Pancreas (tissue), 10 donors: ENCODE results near the gene FPR2. TPM values are rescaled to one million over a fixed set of nuclear protein-coding genes. Genes with fewer than 3 reads are reported as not detected.
"Not testable (repeated sequence)": the region's sequence is repeated elsewhere in the genome, so short reads cannot be mapped to it uniquely, and the experiment has no call there.

ENCODE experiments used
- ATAC-seq, 4 donors: fragments of 200-7000 bp; cut with Tn5 transposase; one replicate each; pipeline versions ENCODE4 v1.8.0 to v1.9.1; 2020; ENCODE audit warnings: mild to moderate bottlenecking in 4 of 4, moderate library complexity in 4 of 4
- DNase-seq, 6 donors: peaks; one replicate each; pipeline ENCODE4 v3.0.0-alpha.2; 2020
- FAIRE-seq: peaks from 2 replicates; lab custom pipeline; 2012; peaks lifted over from hg19 to GRCh38; lab: Jason Lieb, UNC
- H3K27ac ChIP-seq, 4 donors: fragments of 200-600 bp; sonication (generic); 1 replicate in 3 of 4; 2 replicates in 1 of 4; pipeline versions ENCODE4 v1.5.0 to v1.8.0; 2020
- H3K27me3 ChIP-seq, 4 donors: fragments of 200-600 bp; one replicate each; pipeline ENCODE4 v1.8.0; 2021
- H3K36me3 ChIP-seq, 3 donors: fragments of 200-600 bp; sonication (generic) in 1 of 3; one replicate each; pipeline versions ENCODE4 v1.5.0 to v1.8.0; 2020 to 2021
- H3K4me1 ChIP-seq, 3 donors: fragments of 200-600 bp; one replicate each; pipeline ENCODE4 v1.8.0; 2021
- H3K4me3 ChIP-seq, 4 donors: fragments of 200-600 bp; sonication (generic) in 2 of 4; one replicate each; pipeline versions ENCODE4 v1.5.0 to v1.8.0; 2020 to 2021
- H3K9me3 ChIP-seq, 4 donors: fragments of 200-600 bp; one replicate each; pipeline ENCODE4 v1.8.0; 2021
- WGBS, 2 donors: extraction: QIAGEN DNeasy Blood & Tissue Kit; methylation state at CpG; one replicate each; pipeline ENCODE4 v1.1.7; 2013; 5-methylcytosine and 5-hydroxymethylcytosine counted together
- intact Hi-C, 3 donors: fragments of 100-400 bp; cut with DNase I; formaldehyde crosslinking; loops; one replicate each; pipeline versions ENCODE4 v1.11.1 to v1.14.2; 2022
- polyA plus RNA-seq, 2 donors: library from polyadenylated mRNA; stranded (reverse); fragments of 200-250 nt; gene quantifications; one replicate each; pipeline ENCODE4 v1.2.3, GENCODE V29; 2013
- total RNA-seq, 6 donors: library from RNA; stranded (reverse); fragmentation: NEBNext Ultra II Directional in 4 of 6; extraction: Animal tissue kit (Norgen Biotek cat#: 25700) in 4 of 6; gene quantifications; one replicate each; pipeline versions ENCODE4 v1.2.1 to v1.2.4, GENCODE V29; 2021 to 2023
- TF ChIP-seq, protein P1 (sequence below), 4 donors: fragments of 200-600 bp; sonication (generic) in 3 of 4; IDR thresholded peaks; one replicate each; pipeline versions ENCODE4 v1.5.0 to v1.8.0; 2021; ENCODE audit warnings: antibody characterized with exemption in 4 of 4
- donor health status: healthy with polysubstance abuse.
- donor health status: DM: no; HTN: no; CAD: no; lungs with moderate emphysema.
- donor health status: DM: no; HTN: no; CAD: no.
- donor health status: control.
- donor health status: control.
- donor health status: Bipolar disorder and iron deficiency.
- donor health status: DM: yes; HTN: yes; CAD: no.
- donor health status: DM: no; HTN: no; CAD: no.
- donor health status: DM: no; HTN: no; CAD: no.
- donor health status: DM: yes; HTN: yes; CAD: no.

FPR2 gene
- total and polyA plus RNA-seq, 8 donors = 0.14 to 1.3 (median 0.67) TPM; not detected in 3

DNA sequence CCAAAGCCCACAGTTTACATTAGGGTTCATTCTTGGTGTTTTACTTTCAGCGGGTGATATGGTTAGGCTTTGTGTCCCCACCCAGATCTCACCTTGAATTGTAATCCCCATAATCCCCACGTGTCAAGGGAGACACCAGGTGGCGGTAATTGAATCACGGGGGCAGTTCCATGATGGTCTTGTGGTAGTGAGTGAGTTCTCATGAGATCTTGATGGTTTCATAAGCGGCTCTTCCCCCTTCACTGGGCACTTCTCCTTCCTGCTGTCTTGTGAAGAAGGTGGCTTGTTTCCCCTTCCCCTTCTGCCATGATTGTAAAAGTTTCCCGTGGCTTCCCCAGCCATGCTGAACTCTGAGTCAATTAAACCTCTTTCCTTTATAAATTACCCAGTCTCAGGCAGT, 12.0 kb downstream of the FPR2 start:
- peaks cover 0 to 5% (median 0%) of the 10 kb centered on the region in 4 donors for H3K27me3 ChIP-seq
- H3K4me1 ChIP-seq = no peaks in the 10 kb centered on the region
- intact Hi-C loops = no loop called here
- DNase-seq (no peak), FAIRE-seq (no peak), ATAC-seq (no peak)
- no peak overlapping the region for H3K4me3 ChIP-seq
- no peaks in the 10 kb centered on the region for H3K9me3 ChIP-seq
- TF ChIP-seq, protein P1, sequence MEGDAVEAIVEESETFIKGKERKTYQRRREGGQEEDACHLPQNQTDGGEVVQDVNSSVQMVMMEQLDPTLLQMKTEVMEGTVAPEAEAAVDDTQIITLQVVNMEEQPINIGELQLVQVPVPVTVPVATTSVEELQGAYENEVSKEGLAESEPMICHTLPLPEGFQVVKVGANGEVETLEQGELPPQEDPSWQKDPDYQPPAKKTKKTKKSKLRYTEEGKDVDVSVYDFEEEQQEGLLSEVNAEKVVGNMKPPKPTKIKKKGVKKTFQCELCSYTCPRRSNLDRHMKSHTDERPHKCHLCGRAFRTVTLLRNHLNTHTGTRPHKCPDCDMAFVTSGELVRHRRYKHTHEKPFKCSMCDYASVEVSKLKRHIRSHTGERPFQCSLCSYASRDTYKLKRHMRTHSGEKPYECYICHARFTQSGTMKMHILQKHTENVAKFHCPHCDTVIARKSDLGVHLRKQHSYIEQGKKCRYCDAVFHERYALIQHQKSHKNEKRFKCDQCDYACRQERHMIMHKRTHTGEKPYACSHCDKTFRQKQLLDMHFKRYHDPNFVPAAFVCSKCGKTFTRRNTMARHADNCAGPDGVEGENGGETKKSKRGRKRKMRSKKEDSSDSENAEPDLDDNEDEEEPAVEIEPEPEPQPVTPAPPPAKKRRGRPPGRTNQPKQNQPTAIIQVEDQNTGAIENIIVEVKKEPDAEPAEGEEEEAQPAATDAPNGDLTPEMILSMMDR (IDR thresholded peaks at IDR 0.05) = no peak
- 44 to 49% methylated on average over 6 of the region's 6 CpGs for WGBS, 2 donors
- H3K36me3 ChIP-seq = no peaks in the 10 kb centered on the region
- H3K27ac ChIP-seq = no peak overlapping the region

DNA sequence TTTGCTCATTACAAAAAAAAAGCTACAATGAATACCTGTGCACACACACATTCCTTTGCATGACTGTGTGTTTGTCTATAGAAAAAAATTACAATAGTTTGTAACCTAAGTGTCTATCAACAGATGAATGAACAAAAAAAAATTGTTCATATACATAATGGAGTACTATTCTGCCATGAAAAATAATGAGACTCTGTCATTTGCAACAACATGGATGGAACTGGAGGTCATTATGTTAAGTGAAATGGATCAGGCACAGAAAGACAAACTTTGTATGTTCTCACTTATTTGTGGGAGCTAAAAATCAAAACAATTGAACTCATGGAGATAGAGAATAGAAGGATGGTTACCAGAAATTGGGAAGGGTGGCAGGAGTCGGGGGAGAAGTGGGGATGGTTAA, 15.6 kb downstream of the FPR2 start:
- H3K27me3 ChIP-seq, DNase-seq, H3K9me3 ChIP-seq, H3K27ac ChIP-seq, ATAC-seq, H3K4me3 ChIP-seq, intact Hi-C loops, H3K4me1 ChIP-seq, H3K36me3 ChIP-seq, FAIRE-seq: not testable (repeated sequence)
- WGBS, 2 donors = 63 to 80% methylated on average over 1 of the region's 1 CpG

DNA sequence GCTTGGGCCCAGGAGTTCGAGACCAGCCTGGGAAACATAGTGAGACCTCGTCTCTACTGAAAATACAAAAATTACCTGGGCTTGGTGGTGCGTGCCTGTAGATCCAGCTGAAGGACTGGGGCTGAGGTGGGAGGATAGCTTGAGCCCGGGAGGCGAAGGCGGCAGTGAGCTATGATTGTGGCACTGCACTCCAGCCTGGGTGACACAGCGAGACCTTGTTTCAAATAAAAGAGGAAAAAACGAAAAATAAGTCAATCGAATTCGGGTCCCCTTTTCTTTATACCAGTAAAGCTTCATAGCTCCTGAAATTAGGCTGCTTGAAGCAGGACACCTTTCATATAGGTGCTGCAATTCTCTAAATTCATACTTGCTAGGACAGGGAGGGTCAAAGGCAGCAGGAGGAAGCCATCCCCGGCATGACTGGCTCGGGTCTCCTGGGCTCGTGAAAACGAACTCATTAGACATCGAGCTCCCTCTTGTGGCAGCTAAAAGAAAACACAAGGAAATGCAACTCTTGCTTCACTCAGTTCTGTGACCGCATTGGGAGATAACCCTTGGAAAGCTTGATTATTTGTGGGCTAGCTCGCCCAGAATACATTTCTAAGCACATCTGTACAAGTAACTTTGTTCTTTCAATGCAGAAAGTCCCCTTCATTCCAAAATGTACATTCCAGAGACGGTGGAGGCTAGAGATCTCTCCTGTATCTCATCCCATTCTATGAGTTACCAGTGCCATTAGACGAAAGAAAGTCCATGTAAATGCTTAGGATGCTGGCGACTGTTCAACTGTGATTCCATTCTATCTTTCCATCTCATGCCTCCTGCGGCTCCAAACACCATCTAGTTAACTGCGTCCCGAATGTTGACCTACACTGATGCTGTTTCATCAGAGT, 16.8 kb downstream of the FPR2 start:
- no peaks in the 10 kb centered on the region for H3K36me3 ChIP-seq
- no peaks in the 10 kb centered on the region for H3K9me3 ChIP-seq
- intact Hi-C loops = no loop called here
- TF ChIP-seq, protein P1 (IDR thresholded peaks at IDR 0.05) = peak; percentile 44 to 60 (median 58)
- H3K4me1 ChIP-seq = no peaks in the 10 kb centered on the region
- ATAC-seq (peak; percentile 79 to 99 (median 94)), FAIRE-seq (no peak), DNase-seq (peak in 5 of 6 donors; percentile 33 to 58 (median 49))
- peaks cover 0 to 5% (median 0%) of the 10 kb centered on the region in 4 donors for H3K27me3 ChIP-seq
- H3K27ac ChIP-seq = no peak overlapping the region
- 20 to 31% methylated on average over 23 of the region's 23 CpGs for WGBS, 2 donors
- no peak overlapping the region for H3K4me3 ChIP-seq

DNA sequence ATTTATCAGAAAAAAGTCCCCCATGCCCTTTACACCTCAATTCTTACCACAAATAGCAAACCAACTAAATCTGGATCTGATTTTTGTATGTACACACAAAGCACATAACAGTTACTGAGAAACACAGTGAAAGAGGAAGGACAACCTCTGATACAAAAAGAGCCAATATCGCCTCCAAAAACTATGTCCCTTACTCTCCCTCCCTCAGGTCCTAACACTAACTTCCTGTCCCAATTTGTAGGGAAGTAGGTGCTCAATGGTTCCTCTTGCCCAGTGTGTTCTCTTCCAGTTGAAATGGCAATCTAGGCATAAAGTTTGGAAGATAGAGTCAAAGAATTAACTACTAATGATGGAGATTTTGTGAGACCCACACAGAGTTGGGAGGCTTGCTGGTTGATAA, 18.2 kb downstream of the FPR2 start:
- Histone ChIP-seq H3K4me1 (no peaks in the 10 kb centered on the region), H3K36me3 (no peaks in the 10 kb centered on the region), H3K9me3 (no peaks in the 10 kb centered on the region), H3K27me3 (peaks cover 0 to 5% (median 0%) of the 10 kb centered on the region in 4 donors), H3K4me3 (no peak overlapping the region), H3K27ac (no peak overlapping the region)
- DNase-seq (no peak), ATAC-seq (no peak), FAIRE-seq (no peak)
- intact Hi-C loops = no loop called here
- TF ChIP-seq, protein P1 (IDR thresholded peaks at IDR 0.05) = no peak
- 54 to 69% methylated on average over 1 of the region's 1 CpG for WGBS, 2 donors

DNA sequence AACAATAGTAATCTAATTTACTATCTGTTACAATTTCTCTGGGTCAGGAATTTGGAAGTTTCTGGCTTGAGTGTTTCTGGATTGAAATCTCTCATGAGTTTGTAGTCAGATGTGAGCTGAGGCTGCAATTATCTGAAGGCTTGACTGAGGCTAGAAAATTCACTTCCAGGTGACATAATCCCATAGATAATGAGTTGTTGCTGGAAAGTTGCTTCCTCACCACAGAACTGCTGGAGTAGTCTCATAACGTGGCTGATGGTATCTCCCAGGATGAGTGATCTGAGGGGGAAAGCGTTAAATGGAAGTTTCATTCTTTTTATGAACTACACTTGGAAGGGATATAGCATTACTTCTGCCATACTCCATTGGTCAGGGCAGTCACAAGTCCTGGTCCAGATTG, 18.7 kb downstream of the FPR2 start:
- Histone ChIP-seq H3K4me3 (no peak overlapping the region), H3K4me1 (no peaks in the 10 kb centered on the region), H3K9me3 (no peaks in the 10 kb centered on the region), H3K27me3 (peaks cover 0 to 5% (median 0%) of the 10 kb centered on the region in 4 donors), H3K36me3 (no peaks in the 10 kb centered on the region), H3K27ac (no peak overlapping the region)
- TF ChIP-seq, protein P1 (IDR thresholded peaks at IDR 0.05) = no peak
- WGBS, 2 donors = 30 to 41% methylated on average over 2 of the region's 2 CpGs
- FAIRE-seq (no peak), DNase-seq (no peak), ATAC-seq (no peak)
- intact Hi-C loops = no loop called here
